Measurements from ENCODE around the gene UNC5C.

UNC5C gene

DNA sequence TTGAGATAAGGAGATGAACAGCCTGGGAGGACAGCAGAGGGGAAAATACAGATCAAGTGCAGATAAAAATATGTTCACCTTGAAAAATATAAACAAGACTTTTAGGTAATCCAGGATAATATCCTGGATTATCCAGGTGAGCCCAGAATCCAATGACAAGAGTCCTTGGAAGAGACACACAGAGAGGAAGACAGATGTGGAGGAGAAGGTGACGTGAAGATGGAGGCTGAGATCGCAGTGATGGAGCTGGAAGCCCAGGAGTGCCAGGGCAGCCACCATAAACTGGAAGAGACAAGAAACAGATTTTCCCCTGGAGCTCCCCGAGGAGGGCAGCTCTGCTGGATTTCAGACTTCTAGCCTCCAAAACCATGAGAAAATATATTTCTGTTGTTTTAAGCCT is 230.7 kb downstream of the UNC5C start:
- in situ Hi-C loops (cut with HindIII; ENCODE audit: low sequenced_read_pairs): no loop called here
- TF ChIP-seq, protein P1, sequence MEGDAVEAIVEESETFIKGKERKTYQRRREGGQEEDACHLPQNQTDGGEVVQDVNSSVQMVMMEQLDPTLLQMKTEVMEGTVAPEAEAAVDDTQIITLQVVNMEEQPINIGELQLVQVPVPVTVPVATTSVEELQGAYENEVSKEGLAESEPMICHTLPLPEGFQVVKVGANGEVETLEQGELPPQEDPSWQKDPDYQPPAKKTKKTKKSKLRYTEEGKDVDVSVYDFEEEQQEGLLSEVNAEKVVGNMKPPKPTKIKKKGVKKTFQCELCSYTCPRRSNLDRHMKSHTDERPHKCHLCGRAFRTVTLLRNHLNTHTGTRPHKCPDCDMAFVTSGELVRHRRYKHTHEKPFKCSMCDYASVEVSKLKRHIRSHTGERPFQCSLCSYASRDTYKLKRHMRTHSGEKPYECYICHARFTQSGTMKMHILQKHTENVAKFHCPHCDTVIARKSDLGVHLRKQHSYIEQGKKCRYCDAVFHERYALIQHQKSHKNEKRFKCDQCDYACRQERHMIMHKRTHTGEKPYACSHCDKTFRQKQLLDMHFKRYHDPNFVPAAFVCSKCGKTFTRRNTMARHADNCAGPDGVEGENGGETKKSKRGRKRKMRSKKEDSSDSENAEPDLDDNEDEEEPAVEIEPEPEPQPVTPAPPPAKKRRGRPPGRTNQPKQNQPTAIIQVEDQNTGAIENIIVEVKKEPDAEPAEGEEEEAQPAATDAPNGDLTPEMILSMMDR (IDR thresholded peaks at IDR 0.05; ENCODE audit: low read depth, low read length, missing control alignments): no peak
- DNase-seq (ENCODE audit: low read depth): no peak
- no peak overlapping the region for H3K4me3 ChIP-seq (ENCODE audit: low read depth, low read length)

DNA sequence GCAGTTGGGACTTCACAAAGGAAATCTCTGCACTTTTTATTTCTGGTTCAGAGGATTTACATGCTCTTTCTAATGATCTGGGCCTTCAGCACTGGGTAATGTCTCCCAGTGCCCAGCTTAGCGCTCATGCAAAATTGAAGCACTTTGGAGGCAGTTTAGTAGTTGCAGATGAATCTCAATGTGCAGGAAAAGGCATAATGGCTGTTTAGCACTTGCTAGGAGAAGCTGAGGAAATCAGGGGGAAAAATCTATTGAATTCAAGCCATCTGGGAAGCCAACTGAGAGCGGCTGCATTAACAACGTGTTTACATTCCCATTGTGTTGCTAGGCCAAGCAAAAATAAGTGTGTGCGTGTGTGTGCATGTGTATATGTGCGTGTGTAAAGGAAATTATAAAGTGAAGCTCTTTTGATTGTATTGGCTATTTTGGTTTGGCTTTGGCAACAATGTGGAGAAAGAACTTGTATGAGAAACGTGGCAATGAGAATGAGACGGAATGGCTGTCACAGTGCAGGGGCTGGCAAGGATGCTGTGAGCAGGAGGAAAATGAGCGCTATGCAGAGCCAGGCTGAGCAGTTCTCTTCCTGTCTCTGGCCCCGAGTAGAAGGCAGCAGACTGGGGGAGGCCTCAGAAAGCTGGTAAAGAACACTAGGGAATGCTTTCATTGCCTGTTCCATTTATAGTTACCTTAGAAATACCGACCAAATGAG is 231.5 kb downstream of the UNC5C start:
- TF ChIP-seq, protein P1 (IDR thresholded peaks at IDR 0.05; ENCODE audit: low read depth, low read length, missing control alignments): no peak
- DNase-seq (ENCODE audit: low read depth): no peak
- no peak overlapping the region for H3K4me3 ChIP-seq (ENCODE audit: low read depth, low read length)
- in situ Hi-C loops (cut with HindIII; ENCODE audit: low sequenced_read_pairs): no loop called here

GRCh38 chr4:95314573-95314972 is 234.2 kb downstream of the UNC5C start:
- TF ChIP-seq, protein P1 (IDR thresholded peaks at IDR 0.05; ENCODE audit: low read depth, low read length, missing control alignments): no peak
- in situ Hi-C loops (cut with HindIII; ENCODE audit: low sequenced_read_pairs): no loop called here
- H3K4me3 ChIP-seq (ENCODE audit: low read depth, low read length): no peak overlapping the region
- no peak for DNase-seq (ENCODE audit: low read depth)

DNA sequence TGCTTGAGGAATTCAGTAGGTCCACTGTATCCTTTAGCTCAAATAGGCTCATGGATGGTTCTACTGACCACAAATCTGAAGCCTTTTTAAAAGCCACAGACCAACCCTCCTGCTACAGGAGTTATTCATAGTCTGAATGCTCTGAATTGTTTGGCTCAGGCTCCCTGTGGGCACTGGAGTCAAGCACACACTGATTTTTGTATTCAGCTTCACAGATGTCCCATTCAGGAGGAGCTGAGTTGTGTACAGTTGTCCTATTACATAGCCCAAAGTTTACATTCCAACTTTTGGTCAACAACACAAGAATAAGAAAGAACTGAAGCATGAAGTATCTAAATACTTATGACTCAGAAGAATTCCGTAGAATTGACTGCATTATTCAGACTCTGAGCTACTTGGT is 243.9 kb downstream of the UNC5C start:
- in situ Hi-C loops (cut with HindIII; ENCODE audit: low sequenced_read_pairs): no loop called here
- peak; percentile 94 for DNase-seq (ENCODE audit: low read depth)

GRCh38 chr4:95300304-95300703 is 248.5 kb downstream of the UNC5C start:
- no peak for DNase-seq (ENCODE audit: low read depth)
- in situ Hi-C loops (cut with HindIII; ENCODE audit: low sequenced_read_pairs): no loop called here
- H3K4me3 ChIP-seq (ENCODE audit: low read depth, low read length): no peak overlapping the region
- TF ChIP-seq, protein P1 (IDR thresholded peaks at IDR 0.05; ENCODE audit: low read depth, low read length, missing control alignments): no peak

More for the DNA sequence above, 243.9 kb downstream of the UNC5C start:
- H3K4me3 ChIP-seq (ENCODE audit: low read depth, low read length): no peak overlapping the region
- TF ChIP-seq, protein P1 (IDR thresholded peaks at IDR 0.05; ENCODE audit: low read depth, low read length, missing control alignments): no peak

GRCh38 chr4:95296052-95296451 is 252.7 kb downstream of the UNC5C start:
- no peak overlapping the region for H3K4me3 ChIP-seq (ENCODE audit: low read depth, low read length)
- in situ Hi-C loops (cut with HindIII; ENCODE audit: low sequenced_read_pairs): no loop called here
- no peak for DNase-seq (ENCODE audit: low read depth)
- TF ChIP-seq, protein P1 (IDR thresholded peaks at IDR 0.05; ENCODE audit: low read depth, low read length, missing control alignments): no peak
